ENCODE data around the gene CYP2S1.
"Not testable (repeated sequence)": the region's sequence is repeated elsewhere in the genome, so short reads cannot be mapped to it uniquely, and the experiment has no call there.

CYP2S1 gene

GRCh38 chr19:41226053-41226873 lies 33.2 kb downstream of the CYP2S1 start:
- DNase-seq (ENCODE audit: low spot score): peak; percentile 81

- DNase-seq (ENCODE audit: low spot score): no peak
Observed at GRCh38 chr19:41226874-41227390, 33.9 kb downstream of the CYP2S1 start.

GRCh38 chr19:41228486-41228885 lies 35.5 kb downstream of the CYP2S1 start:
- DNase-seq (ENCODE audit: low spot score): no peak

GRCh38 chr19:41229338-41229737 lies 36.3 kb downstream of the CYP2S1 start:
- not testable (repeated sequence) for DNase-seq (ENCODE audit: low spot score)

- DNase-seq (ENCODE audit: low spot score): no peak
Observed at GRCh38 chr19:41230067-41230857, 37.2 kb downstream of the CYP2S1 start.

- no peak for DNase-seq (ENCODE audit: low spot score)
Observed at GRCh38 chr19:41232686-41233085, 39.7 kb downstream of the CYP2S1 start.

GRCh38 chr19:41233748-41234240 lies 40.8 kb downstream of the CYP2S1 start:
- no peak for DNase-seq (ENCODE audit: low spot score)

- DNase-seq (ENCODE audit: low spot score): no peak
Observed at GRCh38 chr19:41234512-41235168, 41.6 kb downstream of the CYP2S1 start.

GRCh38 chr19:41235480-41235879 lies 42.5 kb downstream of the CYP2S1 start:
- DNase-seq (ENCODE audit: low spot score): no peak

GRCh38 chr19:41238244-41238643 lies 45.2 kb downstream of the CYP2S1 start:
- DNase-seq (ENCODE audit: low spot score): no peak

- no peak for DNase-seq (ENCODE audit: low spot score)
Observed at GRCh38 chr19:41239363-41239762, 46.3 kb downstream of the CYP2S1 start.

GRCh38 chr19:41239961-41240574 lies 47.0 kb downstream of the CYP2S1 start:
- no peak for DNase-seq (ENCODE audit: low spot score)

- no peak for DNase-seq (ENCODE audit: low spot score)
Observed at GRCh38 chr19:41241859-41242258, 48.8 kb downstream of the CYP2S1 start.

- no peak for DNase-seq (ENCODE audit: low spot score)
Observed at GRCh38 chr19:41244117-41244516, 51.1 kb downstream of the CYP2S1 start.

- no peak for DNase-seq (ENCODE audit: low spot score)
Observed at GRCh38 chr19:41245843-41246242, 52.8 kb downstream of the CYP2S1 start.

- DNase-seq (ENCODE audit: low spot score): peak; percentile 40
Observed at GRCh38 chr19:41248895-41249294, 55.9 kb downstream of the CYP2S1 start.

- DNase-seq (ENCODE audit: low spot score): no peak
Observed at GRCh38 chr19:41249707-41250423, 56.8 kb downstream of the CYP2S1 start.

GRCh38 chr19:41253660-41254059 lies 60.6 kb downstream of the CYP2S1 start:
- no peak for DNase-seq (ENCODE audit: low spot score)

GRCh38 chr19:41255171-41255570 lies 62.2 kb downstream of the CYP2S1 start:
- no peak for DNase-seq (ENCODE audit: low spot score)
